Measurements from ENCODE around the gene CREBBP.

CREBBP gene

DNA sequence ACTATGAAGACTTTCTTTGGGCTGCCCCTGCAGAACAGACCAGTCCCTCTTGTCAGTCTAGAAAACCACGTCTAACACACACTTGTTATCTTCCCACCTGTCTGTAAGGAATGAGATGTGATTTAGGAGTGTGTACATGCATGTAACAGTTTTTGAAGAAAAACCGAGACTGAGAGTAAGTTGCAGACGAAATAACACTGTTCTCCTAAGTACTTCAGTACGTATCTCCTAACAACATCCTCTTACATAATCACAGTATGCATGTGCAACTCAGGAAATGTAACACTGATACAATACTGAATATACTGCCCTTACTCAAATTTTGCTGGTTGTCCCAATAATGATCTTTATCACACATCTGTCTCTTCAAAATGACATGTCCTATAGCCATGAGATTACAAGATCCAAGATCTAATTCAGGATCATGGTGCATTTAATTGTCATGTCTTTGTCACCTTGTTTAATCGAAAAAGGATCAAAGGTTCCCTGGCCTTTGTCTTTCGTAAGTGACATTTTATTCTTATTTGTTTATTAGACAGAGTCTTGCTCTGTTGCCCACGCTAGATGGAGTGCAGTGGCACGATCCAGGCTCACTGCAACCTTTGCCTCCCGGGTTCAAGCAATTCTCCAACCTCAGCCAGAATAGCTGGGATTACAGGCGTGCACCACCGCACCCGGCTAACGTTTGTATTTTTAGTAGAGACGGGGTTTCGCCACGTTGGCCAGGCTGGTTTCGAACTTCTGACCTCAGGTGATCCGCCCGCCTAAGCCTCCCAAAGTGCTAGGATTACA lies 25.6 kb downstream of the CREBBP start:
- no peak for DNase-seq

DNA sequence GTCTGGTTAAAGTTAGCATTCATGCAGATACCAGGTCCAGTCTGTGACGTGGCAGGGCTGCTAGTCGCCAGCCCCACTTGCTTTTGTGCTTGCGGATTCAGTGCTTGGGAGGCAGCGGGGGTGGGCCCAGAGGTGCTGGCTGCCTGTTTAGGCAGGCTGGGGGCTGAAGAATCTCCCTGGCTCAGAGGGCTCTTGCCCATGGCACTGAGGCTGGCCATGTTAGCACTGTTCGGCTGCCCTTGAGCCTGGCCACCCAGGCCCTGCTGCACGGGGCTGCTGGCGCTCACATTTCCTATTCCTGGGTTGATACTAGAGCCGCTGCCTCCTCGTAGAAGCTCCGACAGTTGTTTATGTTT lies 30.0 kb downstream of the CREBBP start:
- DNase-seq, result no peak

DNA sequence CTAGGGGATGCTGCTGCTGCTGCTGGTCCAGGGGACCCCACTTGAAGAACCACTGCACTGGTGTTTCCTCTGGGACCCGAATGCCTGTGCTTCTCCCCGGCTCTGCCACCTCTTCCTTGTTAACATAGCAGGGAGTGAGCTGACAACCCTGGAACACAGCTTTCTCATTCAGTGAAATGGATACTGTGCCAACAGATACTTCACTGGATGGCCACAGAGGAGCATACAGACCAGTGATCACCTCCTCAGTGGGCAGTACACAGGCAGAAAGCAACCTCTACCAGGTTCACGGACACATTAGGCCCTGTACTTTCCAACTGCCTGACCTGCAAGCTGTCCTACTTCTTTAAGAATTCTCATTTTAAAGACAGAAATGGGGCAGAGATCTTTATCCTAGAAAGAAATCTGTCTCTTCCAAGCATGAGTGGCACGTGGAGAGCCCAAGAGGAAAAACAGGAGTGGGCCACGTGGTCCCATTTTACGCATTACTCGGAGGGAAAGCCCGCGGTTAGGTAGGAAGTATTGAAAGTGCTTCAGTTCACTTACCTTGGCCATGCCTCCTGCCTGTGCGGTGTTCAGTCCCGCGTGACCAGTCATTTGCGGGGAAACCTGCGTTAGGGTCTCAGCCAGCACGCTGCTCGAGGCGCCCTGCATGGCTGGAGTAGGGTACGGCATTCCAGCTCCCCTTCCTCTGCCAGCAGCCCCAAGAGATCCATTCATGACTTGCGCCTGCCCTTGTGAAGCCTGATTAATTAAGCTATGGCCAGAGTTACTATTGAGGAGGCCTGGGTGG lies 30.6 kb downstream of the CREBBP start:
- no peak for DNase-seq

DNA sequence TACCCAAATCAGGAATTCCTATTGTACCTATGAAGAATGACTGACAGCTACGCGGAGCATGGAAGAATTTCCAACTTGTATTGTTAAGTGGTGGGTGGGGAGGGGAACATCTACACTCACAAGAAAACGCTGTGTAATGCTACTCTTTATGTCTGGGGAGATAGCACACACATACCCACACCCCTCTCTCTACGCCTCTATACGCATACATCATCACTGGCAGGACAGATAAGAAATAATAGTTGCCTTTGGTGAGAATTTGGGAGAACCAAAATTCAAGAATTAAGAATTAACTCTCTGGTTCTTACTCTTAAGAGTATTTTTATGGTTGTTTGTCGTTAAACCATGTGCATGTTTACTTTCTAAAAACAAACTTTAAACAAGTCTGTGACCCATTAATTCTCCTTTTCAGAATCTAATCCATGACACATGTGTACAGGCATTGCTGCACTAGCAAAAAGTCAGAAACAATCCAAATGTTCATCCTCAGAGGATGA lies 33.9 kb downstream of the CREBBP start:
- no peak for DNase-seq

DNA sequence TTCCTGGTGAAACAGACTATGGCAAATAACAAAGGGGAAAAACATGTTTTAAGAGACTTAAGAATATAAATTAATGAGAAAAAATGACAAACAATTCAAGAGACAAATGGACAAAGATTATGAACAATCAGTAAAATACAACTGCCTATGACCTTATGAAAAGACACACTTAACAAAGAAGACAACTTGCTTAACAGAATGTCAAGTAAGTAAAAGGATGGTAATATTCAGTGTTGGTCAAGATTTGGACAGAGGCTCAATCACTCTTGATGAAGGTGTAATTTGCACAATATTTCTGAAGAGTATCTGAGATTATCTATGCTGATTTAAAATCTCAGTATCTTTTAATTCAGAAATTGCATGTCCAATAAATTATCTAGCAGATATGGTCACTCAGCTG lies 34.4 kb downstream of the CREBBP start:
- no peak for DNase-seq

DNA sequence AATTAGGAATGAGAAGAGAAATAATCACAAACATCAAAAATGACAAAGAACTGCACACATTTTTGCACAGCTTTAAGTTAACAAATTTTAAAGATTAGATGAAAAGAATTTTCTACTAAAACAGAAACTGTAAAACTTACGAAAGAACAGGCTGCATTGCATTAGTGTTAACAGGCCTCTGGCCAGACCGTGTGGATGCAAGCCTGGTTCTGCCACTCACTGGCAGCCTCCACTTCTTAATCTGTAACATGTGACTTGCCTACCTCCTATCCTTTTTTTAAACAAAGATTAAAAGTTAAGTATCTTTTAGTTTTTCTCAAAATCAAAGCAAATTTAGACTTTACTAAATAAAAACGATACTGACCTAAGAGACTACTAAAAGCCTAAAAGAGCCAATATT lies 37.5 kb downstream of the CREBBP start:
- no peak for DNase-seq

DNA sequence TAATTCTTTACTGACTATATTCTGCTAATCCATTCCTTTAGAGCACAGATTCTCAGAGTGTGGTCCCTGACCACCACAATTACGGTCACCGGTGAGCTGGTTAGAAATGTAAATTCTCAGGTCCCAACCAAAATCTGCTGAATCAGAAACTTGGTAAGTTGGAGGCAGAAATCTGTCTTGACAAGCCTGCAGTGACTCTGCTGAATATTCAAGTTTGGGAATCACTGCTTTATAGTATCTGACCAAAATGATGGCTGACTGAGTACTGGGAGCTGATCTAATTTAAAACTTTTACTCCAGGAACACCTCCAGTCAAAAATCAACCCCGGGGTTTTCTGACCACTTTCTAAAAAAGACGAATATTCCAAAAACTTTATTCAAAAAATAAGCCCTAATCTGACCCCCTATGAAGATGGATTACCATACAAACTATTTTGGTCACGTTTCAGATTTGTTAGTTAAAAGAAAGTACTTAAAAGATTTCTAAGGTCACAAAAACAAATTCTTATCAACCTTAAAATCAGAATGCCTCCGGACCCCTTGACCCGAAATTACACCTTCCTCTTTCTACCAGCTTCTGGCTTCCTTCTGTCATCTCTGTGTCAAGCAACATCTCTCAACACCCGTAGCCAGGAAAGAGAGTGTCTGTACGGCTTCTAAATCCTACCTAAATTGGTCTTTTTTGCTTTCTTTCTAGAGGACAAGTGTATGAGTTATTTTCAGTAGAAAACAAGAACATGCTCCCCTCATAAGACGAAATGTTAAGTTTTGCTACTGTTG lies 38.6 kb downstream of the CREBBP start:
- DNase-seq, result no peak

DNA sequence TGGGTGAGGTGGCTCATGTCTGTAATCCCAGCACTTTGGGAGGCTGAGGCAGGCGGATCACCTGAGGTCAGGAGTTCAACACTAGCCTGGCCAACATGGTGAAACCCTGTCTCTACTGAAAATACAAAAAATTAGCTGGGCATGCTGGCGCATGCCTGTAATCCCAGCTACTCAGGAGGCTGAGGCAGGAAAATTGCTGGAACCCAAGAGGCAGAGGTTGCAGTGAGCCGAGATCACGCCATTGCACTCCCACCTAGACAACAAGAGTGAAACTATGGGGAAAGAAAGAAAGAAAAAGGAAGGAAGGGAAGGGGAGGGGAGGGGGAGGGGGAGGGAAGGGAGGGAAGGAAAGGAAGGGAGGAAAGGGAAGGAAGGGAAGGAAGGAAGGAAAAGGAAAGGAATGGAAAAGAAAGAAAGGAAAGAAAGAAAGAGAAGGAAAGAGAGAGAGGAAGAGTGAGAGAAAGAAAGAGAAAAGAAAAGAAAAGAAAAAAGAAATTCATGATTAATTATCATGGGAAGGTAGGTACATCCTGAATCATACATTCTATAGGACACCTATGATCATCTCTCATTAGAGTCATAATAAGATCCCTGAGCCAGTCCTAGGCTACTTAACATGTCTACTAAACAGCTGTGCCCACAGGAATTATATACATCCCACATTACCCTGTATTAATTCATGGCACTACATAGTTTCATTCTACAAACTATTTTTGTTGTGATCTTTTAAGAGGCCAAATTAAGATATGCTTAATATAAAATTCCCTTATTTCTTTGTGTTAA lies 40.9 kb downstream of the CREBBP start:
- DNase-seq, result no peak

DNA sequence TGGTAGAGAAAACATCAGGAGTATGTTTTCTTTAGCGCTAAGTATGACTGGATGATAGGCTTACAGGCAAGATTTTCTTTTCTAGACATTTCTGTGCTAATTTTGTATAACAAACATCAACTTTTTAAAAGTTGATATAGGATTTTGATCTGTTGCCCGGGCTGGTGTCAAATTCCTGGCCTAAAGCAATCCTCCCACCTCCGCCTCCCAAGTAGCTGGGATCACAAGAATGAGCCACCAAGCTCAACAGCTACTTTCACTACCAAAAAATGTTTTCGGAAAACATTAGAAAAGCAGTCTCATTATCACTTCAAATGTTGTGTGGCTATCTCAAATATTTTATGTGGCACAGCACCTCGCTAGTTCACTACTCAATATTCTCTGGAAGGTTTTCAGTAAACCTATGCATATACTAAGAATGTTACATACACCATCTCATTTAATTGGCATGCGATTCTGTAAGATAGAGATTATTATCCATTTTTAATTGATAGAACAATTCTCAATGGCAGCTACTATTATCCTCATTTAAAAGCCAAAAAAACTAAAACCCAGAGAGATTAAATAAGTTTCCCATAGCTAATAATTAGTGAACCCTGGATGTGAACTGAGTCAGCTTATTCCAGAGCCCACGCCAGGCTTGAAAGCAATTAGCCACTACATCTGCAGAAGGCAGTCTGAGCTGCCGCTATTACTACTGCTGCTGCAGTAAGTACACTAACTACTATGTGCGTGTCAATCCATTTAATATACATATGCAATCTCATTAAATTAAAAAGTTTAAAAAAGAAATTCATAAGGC lies 41.7 kb downstream of the CREBBP start:
- DNase-seq, result no peak

DNA sequence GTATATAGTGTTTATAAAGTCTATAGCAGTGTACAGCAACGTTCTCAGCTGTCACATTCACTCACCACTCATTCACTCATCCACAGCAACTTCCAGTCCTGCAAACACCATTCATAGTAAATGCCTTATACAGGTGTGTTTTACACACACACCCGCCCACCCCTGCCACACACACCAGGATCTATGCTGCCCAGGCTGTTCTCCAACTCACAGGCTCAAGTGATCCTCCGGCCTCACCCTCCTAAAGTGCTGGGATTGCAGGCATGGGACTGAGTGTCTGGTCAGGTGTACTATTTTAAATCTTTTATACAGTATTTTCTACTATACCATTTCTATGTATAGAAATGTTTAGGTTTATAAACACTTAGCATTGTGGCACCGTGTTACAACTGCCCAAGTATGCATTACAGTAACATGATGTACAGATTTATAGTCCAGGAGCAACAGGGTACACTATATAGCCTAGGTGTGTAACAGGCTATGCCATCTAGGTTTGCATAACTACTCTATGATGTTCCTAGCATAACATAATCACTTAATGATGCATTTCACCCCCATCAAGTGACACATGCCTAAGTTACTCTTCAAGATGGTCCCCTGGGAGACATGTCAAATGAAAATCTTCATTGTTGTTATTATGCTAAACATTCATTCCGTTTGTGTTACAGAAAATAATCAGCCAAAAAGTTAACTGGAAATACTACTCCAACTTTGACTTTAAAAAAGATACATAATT lies 42.5 kb downstream of the CREBBP start:
- DNase-seq, result no peak

DNA sequence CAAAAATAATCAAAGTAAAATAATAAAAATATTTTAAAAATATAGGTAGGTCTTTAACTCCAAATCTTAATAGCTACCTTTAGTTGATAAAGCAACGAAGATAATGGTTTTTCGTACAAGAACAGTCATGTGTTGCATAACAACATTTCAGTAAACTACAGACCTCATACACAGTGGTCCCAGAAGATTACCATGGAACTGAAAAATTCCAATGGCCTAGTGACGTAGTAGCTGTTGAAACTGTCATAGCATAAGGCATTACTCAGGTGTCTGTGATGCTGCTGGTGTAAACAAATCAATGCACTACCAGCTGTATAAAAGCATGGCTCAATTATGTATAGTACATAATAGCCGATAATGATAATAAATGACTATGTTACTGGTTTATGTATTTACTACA lies 43.9 kb downstream of the CREBBP start:
- DNase-seq, result no peak

DNA sequence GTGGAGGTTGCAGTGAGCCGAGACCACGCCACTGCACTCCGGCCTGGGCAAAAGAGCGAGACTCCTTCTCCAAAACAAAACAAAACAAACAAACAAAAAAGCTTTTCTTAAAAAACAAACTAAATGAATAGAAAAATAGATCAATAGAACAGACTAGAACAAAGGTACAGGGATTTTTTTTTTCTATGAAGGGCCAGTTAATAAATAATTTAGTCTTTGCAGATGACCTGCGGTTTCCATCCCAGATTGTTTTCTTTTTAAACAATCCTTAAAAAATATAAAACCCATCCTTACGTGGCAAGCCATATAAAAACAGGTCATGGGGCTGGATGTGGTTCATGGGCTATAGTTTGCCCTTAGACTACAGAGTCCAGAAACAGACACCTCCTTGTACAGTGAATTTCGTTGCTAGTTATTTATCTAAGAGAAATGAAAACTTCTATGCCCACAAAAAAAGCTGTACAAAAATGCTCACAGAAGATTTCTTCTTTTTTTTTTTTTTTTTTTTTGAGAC lies 45.4 kb downstream of the CREBBP start:
- DNase-seq, result no peak

DNA sequence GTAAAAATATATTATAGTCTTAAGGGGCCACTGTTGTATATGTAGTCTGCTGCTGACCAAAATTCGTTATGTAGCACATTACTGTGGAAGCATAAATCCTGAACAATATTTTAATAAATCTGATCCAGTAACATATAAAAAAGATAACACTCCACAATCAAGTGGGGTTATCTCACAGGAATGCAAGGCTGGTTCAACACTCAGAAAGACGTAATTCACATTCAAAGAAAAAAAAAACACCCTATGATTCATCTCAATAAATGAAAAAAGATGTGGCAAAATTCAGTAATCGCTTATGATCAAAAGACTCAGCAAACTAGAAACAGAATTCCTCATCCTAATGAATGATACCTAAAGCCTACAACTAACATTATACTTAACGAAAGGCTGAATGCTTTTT lies 47.8 kb downstream of the CREBBP start:
- no peak for DNase-seq

DNA sequence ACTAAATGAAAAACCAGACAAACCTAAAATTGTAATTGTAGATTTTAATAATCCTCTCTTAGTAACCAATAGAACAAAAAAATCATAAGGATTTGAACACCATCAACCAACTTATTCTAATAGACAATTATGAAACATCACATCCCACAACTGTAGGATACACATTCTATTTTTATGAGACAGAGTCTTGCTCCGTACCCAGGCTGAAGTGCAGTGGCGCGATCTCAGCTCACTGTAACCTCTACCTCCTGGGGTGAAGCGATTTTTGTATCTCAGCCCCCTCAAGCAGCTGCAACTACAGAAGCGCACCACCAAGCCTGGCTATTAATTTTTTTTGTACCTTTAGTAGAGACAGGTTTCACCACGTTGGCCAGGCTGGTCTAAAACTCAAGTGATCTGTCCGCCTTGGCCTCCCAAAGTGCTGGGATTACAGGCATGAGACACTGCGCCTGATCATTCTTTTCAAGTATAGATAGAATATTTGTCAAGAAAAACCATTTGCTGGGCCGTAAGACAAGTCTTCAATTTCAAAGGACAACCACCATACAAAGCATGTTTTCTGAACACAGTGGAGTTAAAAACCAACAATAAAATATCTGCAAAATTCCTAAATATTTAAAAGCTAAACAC lies 49.8 kb downstream of the CREBBP start:
- DNase-seq, result no peak

DNA sequence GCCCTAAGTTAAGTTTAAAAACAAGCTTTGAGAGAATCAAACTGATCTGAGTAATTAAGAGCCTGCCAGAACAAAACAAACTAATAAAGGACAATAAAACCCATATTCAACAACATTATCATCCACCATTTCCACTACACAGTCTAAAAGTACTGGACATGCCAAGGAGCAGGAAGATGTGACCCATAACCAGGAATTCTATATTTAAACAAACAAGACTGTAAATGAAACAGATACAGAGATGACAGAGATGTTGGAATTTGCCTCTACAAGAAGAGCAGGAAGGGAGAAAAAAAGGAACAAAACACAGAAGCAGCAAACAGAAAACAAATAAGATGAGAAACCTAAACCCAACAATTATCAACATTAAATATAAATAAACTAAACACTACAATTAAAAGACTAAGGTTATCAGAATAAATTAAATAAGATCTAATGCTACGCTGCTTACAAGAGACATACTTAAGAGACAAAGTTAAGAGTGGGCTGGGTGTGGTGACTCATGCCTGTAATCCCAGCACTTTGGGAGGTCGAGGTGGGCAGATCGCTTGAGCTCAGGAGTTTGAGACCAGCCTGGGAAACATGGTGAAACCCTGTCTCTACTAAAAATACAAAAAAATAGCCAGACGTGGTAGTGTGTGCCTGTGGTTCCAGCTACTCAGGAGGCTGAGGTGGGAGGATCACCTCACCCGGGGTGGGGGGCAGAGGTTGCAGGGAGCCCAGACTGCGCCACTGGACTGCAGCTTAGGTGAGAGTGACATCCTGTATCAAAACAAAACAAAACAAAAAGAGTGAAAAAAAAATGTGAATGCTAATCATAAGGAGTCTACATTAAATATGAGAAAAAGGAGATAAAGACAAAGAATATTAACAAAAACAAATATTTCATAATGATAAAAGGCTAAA lies 50.6 kb downstream of the CREBBP start:
- no peak for DNase-seq

DNA sequence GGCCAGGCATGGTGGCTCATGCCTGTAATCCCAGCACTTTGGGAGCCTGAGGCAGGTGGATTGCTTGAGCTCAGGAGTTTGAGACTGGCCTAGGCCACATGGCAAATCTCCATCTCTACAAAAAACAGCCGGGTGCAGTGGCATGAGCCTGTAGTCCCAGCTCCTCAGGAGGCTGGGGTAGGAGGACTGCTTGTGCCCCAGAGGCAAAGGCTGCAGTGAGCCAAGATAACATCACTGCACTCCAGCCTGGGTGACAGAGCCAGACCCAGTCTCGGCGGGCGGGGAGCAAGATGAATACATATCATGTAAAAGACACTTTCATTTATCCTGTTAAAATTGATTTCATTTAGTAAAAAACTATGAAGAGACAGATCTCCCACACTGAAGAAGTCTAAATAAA lies 54.6 kb downstream of the CREBBP start:
- no peak for DNase-seq

DNA sequence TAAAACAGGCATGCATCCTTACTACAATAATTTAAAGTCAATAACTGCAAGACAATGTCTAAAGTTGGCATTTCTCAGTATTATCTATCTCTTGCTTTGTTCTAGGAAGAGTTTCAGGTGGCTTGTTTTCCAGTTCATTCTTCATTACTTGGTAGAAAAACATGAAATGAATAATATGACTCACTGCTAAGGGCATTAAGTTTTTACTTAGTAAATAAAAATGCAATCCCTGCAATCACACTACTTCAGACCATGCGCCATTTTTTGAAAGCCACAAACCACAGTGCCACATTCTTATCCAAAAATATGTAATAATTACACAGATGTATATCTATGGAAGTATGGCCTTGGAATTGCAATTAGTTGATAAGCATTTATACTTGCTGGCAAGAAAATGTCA lies 55.4 kb downstream of the CREBBP start:
- no peak for DNase-seq

DNA sequence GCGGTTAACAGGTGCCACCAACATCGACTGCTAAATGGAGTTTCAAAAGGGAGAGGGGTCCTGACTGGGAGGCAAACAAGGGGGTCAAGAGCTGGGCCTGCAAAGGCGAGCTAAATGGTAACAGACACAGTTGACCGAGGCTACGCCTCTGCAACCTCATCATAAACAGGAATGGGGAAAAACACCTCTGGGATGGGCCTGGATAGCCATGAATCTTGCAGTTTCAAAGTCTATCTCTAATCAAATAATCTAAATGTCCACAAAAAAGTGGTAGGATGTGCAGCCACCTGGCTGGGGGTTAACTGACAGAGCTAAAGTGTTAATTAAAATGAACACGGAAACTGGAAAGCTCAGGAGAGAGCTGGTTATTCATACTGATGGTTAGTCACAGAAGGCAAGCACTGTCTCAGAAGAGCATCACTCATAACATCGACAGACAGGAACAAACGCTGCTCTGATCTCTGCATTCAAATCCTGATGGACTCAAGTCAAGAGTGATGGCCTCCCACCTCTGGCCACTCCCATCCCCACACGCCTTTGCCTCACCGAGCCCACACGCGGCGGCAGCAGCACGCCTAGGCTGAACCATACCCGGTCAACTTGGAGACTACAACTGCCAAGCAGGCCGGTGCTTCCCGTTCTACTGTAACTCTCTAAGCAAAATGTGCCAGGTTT lies 56.3 kb downstream of the CREBBP start:
- no peak for DNase-seq

DNA sequence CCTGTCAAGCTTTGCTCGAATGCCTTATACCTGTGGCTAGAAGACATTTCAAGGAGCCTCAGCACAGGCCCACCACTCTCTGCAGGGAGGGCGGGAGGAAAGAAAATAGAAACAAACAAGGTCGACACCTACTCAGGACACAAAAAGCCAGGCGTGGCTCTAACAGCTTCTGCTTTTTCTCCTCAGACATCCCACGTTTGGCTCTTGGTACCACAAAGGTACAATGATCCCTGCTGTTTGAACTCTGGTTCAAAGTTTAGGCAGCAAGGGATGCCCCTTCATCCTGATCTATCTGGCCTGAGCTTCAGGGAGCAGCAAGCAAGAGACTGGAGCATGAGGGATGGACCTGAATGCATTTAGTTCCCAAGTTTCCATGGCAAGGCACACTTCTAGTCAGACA lies 57.1 kb downstream of the CREBBP start:
- DNase-seq, result no peak
